NCI-H69 (cell line): ENCODE measurements around the gene LGALS9C.
"Not testable (repeated sequence)": the region's sequence is repeated elsewhere in the genome, so short reads cannot be mapped to it uniquely, and the experiment has no call there.

Experiments used
- DNase-seq: peaks from one replicate; lab custom pipeline; 2025; lab: John Stamatoyannopoulos, UW

The LGALS9C gene

GRCh38 chr17:18530405-18530804 lies 53.8 kb downstream of the LGALS9C start:
- DNase-seq: not testable (repeated sequence)

- not testable (repeated sequence) for DNase-seq
Measured at GRCh38 chr17:18542234-18542633, 65.6 kb downstream of the LGALS9C start.

GRCh38 chr17:18542907-18543306 lies 66.3 kb downstream of the LGALS9C start:
- not testable (repeated sequence) for DNase-seq
